ENCODE data around the gene STXBP5. TPM values are rescaled to one million over a fixed set of nuclear protein-coding genes. Genes with fewer than 3 reads are reported as not detected.

Gene STXBP5
- total and polyA plus RNA-seq, 9 of the 15 experiments (the other 6 are each of a cell fraction or from before 2014, with no cell fraction given), result 23.3 to 172 (median 71.5) TPM

GRCh38 chr6:147418523-147418922, 214.3 kb downstream of the STXBP5 start:
- Histone ChIP-seq H3K4me2 (ENCODE audit: insufficient read depth, low read length) (no peak overlapping the region), H3K36me3 (ENCODE audit: control insufficient read depth, insufficient read depth, low read length) (no peaks in the 10 kb centered on the region), H3K9me1 (ENCODE audit: control insufficient read depth, insufficient read depth, low read length) (no peaks in the 10 kb centered on the region), H3K9ac (ENCODE audit: insufficient read depth in 1 of 2, low read depth in 2 of 2, low read length in 2 of 2) (no peak overlapping the region), H3K27ac (ENCODE audit: extremely low read depth, low read depth, low read length) (no peak overlapping the region), H3K4me1 (replicated peaks in 1 of 2; ENCODE audit: control insufficient read depth in 2 of 2, insufficient read depth in 2 of 2, low read length in 2 of 2) (no peaks in the 10 kb centered on the region), H3K27me3 (ENCODE audit: control insufficient read depth in 2 of 2, insufficient read depth in 2 of 2, low read length in 2 of 2) (peaks cover 11 to 37% of the 10 kb centered on the region in 2 experiments), H3K9me3 (replicated peaks; ENCODE audit: control insufficient read depth, insufficient read depth, low read depth, low read length) (no peaks in the 10 kb centered on the region), H3K79me2 (ENCODE audit: control insufficient read depth, insufficient read depth, low read length) (no peaks in the 10 kb centered on the region), H3K4me3 (no peak overlapping the region), H4K20me1 (replicated peaks; ENCODE audit: control insufficient read depth, insufficient read depth, low read length) (no peaks in the 10 kb centered on the region), H2AFZ (ENCODE audit: low read depth, low read length) (no peak overlapping the region)
- ChIA-PET CTCF (ENCODE audit: low intra/inter-chr PET ratio) (no interaction called here), POLR2A (no interaction called here)
- BruUV-seq (replicated peaks), result no TSS peak
- DNase-seq (ENCODE audit: extremely low read depth in 1 of 4, low spot score in 3 of 4), result no peak
- intact Hi-C loops (cut with micrococcal nuclease), result no loop called here
- 4% methylated on average over 4 of the region's 4 CpGs for WGBS (ENCODE audit: insufficient coverage, low coverage, missing lambda C conversion rate)
- FAIRE-seq, result no peak
- in situ Hi-C loops (cut with MboI), result no loop called here
- no peak for ATAC-seq
- TF ChIP-seq HMGN3 (IDR thresholded peaks at IDR 0.05; ENCODE audit: borderline replicate concordance, extremely low read depth, insufficient read length, low read depth, low read length) (no peak), ZNF696 (CRISPR knock-in tag; conservative IDR thresholded peaks at IDR 0.05) (no peak), PHTF2 (CRISPR knock-in tag; IDR thresholded peaks at IDR 0.05) (no peak), HDGF (IDR thresholded peaks at IDR 0.05) (no peak), ZNF551 (CRISPR knock-in tag; IDR thresholded peaks at IDR 0.05) (no peak), PCBP2 (IDR thresholded peaks at IDR 0.05; ENCODE audit: low read depth, low read length, poor library complexity, severe bottlenecking) (no peak), SMARCA4 (IDR thresholded peaks at IDR 0.05) (no peak), ZNF12 (CRISPR knock-in tag; IDR thresholded peaks at IDR 0.05) (no peak), NELFE (IDR thresholded peaks at IDR 0.05; ENCODE audit: insufficient read depth, insufficient read length) (no peak)
- TF ChIP-seq, protein P1, sequence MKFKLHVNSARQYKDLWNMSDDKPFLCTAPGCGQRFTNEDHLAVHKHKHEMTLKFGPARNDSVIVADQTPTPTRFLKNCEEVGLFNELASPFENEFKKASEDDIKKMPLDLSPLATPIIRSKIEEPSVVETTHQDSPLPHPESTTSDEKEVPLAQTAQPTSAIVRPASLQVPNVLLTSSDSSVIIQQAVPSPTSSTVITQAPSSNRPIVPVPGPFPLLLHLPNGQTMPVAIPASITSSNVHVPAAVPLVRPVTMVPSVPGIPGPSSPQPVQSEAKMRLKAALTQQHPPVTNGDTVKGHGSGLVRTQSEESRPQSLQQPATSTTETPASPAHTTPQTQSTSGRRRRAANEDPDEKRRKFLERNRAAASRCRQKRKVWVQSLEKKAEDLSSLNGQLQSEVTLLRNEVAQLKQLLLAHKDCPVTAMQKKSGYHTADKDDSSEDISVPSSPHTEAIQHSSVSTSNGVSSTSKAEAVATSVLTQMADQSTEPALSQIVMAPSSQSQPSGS (CRISPR knock-in tag; IDR thresholded peaks at IDR 0.05), result no peak

All from K562 (cell line).